ENCODE measurements around the gene C1QTNF1.
"Not testable (repeated sequence)": the region's sequence is repeated elsewhere in the genome, so short reads cannot be mapped to it uniquely, and the experiment has no call there.

Gene C1QTNF1

GRCh38 chr17:79062691-79063090 is 38.7 kb downstream of the C1QTNF1 start:
- DNase-seq: no peak

DNA sequence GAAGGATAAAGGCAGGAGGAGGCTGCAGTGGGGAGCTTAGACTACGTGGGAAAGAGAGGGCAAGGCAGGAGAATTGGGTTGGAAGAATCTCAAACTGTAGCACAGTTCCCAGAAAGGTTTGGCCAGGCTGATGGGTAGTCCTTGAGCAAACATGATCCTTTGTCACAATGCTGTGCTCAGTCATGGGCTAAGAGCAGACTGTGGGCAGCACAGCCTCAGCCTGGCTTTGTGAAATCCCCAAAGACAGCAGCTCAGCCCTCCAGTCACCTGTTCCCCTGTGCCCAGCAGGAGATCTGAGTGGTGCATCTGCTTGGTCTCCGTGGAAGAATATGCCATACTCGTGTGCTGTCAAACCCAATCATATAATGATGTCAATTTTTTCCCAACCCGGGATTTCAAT is 40.1 kb downstream of the C1QTNF1 start:
- no peak for DNase-seq

DNA sequence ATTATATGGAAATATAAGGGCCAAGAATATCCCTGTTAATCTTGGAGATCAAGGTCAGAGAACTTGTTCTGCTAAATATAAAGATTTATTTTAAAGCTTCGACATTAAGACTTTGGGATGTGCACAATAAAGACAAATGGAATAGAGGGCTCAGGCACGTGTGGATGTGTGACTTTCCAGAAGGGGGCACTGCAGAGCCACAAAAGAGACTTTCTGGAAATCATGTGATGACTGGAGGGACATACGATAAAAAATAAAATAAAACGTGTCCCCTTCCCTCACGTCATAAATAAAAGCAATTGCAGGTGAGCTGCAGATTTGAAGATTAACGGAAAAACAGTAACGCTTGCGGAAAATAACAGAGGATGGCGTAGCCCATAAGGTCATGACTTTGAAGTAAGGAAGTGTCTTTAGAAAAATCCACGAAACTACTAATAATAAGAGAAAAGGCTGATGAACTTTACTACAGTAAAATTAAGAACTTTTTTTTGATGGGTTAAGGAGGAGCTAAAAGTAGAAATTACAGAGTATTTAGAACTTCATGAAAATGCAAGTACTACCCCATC is 41.2 kb downstream of the C1QTNF1 start:
- no peak for DNase-seq

DNA sequence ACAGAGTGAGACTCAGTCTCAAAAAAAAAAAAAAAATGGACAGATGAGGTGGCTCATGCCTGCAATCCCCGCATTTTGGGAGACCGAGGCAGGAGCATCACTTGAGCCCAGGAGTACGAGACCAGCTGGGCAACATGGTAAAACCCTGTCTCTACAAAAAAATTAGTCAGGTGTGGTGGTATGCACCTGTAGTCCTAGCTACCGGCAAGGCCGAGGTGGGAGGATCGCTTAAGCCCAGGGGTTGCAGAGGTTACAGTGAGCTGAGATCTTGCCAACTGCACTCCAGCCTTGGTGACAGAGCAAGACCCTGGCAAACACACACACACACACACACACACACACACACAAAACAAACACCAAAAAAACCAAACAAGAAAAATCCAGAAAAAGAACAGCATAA is 43.0 kb downstream of the C1QTNF1 start:
- DNase-seq: no peak

GRCh38 chr17:79070266-79070880 is 46.4 kb downstream of the C1QTNF1 start:
- no peak for DNase-seq

DNA sequence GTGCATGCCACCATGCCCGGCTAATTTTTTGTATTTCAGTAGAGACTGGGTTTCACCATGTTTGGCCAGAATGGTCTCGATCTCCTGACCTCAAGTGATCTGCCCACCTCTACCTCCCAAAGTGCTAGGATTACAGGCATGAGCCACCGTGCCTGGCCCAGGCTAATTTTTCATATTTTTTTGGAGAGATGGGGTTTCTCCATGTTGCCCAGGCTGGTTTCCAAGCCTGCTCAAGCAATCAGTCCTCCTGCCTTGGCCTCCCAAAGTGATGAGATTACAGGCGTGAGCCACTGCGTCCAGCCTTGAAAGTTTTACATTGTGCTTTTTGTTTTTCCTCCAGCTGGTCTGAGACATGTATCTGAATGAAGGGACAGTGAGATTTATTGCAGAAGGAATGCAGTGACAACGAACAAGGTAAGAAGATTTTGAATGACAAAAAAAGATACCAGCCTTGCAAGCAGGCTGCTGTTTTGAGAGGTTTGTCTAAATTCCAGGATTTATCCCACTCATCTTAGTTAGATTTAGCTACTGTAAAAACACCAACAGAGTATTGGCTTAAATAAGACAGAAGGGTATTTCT is 47.3 kb downstream of the C1QTNF1 start:
- DNase-seq: no peak

- DNase-seq: no peak
These were observed 48.6 kb downstream of the C1QTNF1 start for GRCh38 chr17:79072544-79072943.

DNA sequence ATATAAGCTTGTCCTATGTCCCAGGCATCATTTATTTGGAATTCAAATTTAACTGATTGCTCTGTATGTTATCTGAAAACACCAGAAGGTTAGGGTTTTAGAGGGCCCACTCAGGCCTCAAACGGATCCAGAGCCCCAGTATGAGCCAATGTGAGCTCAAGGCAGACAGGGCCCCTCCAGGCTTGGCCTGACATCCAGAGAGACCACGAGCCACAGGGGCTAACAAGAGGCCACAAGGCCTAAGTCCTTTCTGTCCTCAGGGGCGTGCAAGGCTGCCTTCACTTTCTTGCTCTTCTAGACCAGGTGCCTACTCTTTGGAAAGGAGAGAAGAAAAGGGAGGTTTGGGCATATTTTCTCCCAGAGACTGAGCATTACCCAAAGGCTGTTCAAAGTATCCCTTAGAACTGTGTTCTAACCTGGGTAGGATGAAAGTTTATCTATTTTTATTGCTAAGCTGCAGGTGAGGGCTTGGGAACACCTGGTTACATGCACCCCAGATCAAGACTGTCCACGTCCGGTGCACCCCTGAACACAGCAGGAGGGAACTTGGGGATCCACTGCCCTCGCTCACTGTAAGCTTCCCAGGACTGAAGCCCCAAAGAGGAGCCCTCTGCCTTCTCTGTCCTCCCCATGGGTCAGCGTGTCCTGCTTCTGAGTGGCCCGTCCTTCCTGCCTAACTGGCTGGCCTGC is 49.2 kb downstream of the C1QTNF1 start:
- no peak for DNase-seq

- no peak for DNase-seq
These were observed 49.7 kb downstream of the C1QTNF1 start for GRCh38 chr17:79073706-79074088.

- not testable (repeated sequence) for DNase-seq
These were observed 50.2 kb downstream of the C1QTNF1 start for GRCh38 chr17:79074121-79074648.

DNA sequence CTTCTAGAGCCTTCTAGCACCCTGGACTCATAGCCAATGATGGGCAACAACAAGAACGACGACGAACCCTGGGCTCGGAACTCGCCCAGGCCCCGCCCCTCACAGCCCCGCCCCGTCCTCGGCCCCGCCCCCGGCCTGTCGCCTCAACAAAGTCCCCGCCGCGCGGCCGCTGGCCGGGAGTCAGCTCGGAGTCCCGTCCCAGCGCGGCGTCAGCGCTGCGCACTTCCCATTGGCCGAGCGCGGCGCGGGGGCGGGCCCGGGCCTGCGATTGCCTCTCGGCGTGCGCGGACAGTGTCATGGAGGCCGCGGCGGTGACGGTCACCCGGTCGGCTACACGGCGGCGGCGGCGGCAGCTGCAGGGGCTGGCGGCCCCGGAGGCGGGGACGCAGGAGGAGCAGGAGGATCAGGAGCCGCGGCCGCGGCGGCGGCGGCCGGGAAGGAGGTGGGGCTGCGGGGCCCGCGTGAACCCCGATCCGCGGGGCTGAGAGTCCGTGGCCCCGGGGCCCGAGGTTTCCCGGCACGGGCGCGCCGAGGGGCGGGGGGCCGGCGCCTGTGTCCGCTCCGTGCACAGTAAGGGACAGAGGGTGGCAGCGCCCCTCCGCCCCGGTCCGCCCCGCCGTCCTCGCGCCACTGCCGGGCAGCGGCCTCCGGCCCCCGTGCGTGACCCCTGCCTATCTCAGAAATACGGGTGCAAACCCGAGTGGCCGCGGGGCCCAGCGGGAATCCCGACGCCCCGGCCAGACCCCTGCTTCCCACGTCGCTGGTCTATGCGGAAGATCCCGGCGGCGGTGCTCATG is 50.9 kb downstream of the C1QTNF1 start, which contains the start of gene ENGASE:
ENGASE (plus strand) TSS at position 176 of the 797 bp plus-strand sequence; CDS start at position 297, 121 bp downstream.
- peak; percentile 84 for DNase-seq

DNA sequence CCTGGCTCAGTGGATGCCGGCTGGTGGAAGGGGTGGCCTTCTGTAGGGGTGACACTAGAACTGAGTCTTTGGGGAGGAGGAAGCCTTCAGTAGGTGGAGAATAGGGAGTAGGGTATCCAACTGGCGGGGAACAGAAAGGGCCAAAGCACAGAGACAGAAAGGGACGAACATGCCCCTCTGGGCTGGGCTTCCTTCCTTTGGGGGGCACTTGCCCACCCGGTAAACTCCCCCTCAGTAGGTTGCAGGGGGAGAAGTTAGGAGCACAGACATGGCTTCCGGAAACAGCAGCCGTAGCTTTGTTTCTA is 51.4 kb downstream of the C1QTNF1 start:
- no peak for DNase-seq

DNA sequence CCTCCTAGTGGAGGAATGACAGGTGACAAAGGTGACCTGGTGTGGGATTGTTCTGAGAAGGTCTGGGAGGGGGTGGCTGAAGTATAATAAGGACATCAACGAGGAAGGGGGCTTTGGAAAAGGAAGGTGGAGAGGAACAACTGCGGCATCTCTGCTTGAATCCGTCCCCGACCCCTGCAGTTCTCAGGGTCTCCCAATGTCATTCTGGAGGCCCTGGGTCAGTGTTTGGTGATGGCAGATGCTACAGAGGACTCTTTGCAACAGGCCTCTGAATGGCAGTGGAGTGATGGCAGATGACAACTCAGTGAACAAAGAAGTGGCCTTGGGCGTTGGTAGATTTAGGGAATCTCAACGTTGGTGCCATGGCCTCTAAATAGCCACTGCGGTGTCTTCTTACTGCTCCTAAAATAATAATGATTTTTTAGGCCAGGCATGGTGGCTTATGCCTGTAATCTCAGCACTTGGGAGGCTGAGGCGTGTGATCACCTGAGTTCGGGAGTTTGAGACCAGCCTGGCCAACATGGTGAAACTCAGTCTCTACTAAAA is 52.0 kb downstream of the C1QTNF1 start:
- no peak for DNase-seq

DNA sequence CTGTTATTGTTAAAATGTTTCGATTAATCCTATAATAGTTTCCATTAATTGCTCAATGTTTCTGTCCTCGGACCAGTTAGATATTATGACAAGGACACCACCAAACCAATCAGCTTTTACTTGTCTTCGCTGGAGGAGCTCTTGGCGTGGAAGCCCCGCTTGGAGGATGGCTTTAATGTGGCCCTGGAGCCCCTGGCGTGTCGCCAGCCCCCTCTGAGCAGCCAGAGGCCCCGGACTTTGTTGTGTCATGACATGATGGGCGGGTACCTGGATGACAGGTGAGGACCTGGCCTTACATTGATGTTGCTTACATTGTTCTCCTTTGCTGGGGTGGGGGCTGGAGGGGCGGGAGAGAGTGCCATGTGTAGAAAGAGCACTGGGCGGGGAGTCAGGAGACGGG is 53.6 kb downstream of the C1QTNF1 start:
- no peak for DNase-seq

DNA sequence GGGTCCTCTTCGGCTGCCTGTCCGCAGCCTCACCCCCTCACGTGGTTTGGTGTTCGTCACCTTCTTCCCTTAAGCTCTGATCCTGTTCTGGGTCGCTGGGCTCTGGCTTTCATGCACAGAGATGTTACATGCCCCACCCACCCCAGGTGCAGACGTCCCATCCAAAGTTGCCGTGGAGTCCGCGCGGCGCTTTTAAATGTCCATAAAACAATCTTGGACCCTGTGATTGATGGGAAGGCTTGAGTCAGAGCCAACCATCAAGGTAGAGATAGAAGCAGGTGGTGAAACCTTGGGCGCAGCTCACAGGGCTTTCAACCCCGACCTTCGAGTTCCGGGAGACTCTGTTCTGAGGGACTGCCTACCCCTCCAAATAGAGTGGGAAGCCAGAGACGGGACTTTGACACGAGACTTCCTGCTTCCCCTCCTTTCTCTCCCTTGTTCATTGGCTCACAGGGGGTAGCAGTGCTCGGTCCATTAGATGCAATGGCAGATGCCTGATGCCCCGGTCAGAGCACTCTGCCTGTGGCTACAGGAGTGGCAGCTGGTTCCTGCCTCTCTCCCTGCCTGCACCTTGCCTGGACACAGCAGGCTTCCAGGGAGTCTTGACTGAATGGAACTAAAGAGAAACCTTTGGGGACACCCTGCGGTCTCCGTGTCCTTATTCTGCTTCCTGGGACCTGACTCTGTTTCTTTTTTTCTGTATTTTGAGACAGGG is 54.7 kb downstream of the C1QTNF1 start:
- no peak for DNase-seq

DNA sequence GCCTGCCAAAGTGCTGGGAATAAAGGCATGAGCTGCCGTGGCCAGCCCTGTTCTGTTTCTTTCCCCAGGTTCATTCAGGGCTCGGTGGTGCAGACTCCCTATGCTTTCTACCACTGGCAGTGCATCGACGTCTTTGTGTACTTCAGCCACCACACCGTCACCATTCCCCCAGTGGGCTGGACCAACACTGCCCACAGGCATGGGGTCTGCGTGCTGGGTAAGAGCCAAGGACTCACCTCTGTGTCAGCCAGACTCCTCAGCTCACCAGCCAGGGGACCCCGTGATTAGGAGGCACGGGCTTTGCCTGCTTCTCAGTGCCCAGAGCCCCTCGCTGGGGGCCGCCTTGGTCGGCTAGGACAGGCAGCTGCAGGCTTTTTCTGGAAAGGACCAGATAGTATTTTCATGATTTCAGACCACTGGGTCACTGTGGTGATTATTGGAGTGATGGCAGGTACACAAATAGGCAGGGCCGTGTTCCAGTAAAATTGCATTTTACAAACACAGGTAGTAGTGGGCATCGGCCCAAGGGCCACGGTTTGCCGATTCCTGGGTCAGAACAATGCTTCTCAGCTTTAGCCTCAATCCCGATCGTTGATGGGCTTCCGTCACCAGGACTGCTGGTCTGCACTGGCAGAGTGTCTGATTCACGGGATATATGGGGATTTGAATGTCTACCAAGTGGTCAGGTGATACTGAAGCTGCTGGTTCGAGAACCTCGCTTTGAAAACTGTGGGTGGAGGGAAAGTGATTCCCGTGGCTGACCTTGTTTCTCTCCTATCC is 55.6 kb downstream of the C1QTNF1 start:
- no peak for DNase-seq

- DNase-seq: no peak
These were observed 56.4 kb downstream of the C1QTNF1 start for GRCh38 chr17:79080349-79080748.

- no peak for DNase-seq
These were observed 56.9 kb downstream of the C1QTNF1 start for GRCh38 chr17:79080761-79081290.

- DNase-seq: no peak
These were observed 57.8 kb downstream of the C1QTNF1 start for GRCh38 chr17:79081571-79082276.
